ENCODE measurements around the gene RALGAPA2.

RALGAPA2 gene

DNA sequence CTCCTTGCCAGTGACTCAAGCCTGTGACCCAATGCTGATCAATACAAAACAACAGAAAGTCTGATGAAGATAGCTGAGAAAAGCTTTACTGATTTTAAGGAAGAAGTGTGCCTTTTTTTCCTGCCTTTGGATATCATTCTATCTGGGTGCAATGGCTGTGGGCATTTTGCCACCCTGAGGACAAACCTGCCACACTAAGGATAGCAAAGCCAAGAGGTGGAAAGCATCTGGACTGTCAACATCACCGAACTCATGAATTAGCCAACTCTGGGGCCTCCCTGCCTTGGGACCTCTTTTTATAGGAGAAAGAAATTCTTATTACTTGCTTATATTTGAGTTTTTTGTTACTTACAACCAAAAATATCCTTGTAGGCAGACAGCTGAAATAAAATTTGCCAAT lies 19.9 kb downstream of the RALGAPA2 start:
- ATAC-seq: no peak
- TF ChIP-seq ZFP30 (CRISPR knock-in tag; IDR thresholded peaks at IDR 0.05) (no peak), TCF4 (CRISPR knock-in tag; IDR thresholded peaks at IDR 0.05; ENCODE audit: borderline replicate concordance) (no peak), CSDC2 (CRISPR knock-in tag; IDR thresholded peaks at IDR 0.05) (no peak), ZC3H10 (CRISPR knock-in tag; IDR thresholded peaks at IDR 0.05) (no peak), ESRRG (CRISPR knock-in tag; IDR thresholded peaks at IDR 0.05) (no peak), GLIS3 (CRISPR knock-in tag; IDR thresholded peaks at IDR 0.05) (no peak), PPARA (CRISPR knock-in tag; IDR thresholded peaks at IDR 0.05; ENCODE audit: borderline replicate concordance) (no peak), ZFP3 (CRISPR knock-in tag; IDR thresholded peaks at IDR 0.05) (no peak), ISL1 (CRISPR knock-in tag; IDR thresholded peaks at IDR 0.05) (no peak)
- TF ChIP-seq, protein P1, sequence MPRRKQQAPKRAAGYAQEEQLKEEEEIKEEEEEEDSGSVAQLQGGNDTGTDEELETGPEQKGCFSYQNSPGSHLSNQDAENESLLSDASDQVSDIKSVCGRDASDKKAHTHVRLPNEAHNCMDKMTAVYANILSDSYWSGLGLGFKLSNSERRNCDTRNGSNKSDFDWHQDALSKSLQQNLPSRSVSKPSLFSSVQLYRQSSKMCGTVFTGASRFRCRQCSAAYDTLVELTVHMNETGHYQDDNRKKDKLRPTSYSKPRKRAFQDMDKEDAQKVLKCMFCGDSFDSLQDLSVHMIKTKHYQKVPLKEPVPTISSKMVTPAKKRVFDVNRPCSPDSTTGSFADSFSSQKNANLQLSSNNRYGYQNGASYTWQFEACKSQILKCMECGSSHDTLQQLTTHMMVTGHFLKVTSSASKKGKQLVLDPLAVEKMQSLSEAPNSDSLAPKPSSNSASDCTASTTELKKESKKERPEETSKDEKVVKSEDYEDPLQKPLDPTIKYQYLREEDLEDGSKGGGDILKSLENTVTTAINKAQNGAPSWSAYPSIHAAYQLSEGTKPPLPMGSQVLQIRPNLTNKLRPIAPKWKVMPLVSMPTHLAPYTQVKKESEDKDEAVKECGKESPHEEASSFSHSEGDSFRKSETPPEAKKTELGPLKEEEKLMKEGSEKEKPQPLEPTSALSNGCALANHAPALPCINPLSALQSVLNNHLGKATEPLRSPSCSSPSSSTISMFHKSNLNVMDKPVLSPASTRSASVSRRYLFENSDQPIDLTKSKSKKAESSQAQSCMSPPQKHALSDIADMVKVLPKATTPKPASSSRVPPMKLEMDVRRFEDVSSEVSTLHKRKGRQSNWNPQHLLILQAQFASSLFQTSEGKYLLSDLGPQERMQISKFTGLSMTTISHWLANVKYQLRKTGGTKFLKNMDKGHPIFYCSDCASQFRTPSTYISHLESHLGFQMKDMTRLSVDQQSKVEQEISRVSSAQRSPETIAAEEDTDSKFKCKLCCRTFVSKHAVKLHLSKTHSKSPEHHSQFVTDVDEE (CRISPR knock-in tag; IDR thresholded peaks at IDR 0.05): no peak

DNA sequence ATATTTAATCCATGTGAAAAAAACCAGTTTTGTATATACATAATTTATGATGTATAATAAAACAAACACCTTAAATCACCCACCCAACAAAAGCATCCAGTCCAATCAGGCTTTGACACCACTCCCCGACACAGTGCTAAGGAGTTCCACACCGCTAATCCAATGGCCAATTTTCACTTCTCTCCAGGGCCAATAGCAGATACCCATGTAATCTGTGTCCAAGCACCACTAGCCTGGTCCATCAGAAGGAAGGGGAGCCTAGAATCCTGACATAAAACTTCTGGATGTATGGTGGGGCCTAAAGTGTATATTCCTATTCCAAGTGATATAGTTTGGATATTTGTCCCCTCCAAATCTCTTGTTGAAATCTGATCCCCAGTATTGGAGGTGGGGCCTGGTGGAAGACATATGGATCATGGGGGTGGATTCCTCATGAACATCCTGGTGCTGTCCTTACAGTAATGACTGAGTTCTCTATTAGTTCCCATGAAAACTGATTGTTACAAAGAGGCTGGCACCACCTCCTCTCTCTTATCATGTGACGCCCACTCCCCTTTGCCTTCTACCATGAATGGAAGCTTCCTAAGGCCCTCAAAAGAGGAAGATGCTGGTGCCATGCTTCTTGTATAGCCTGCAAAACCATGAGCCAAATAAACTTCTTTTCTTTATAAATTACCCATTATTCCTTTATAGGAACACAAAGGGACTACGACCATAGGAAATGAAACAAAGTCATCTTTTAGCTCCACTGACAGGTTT lies 20.8 kb downstream of the RALGAPA2 start:
- TF ChIP-seq ZNF8 (CRISPR knock-in tag; IDR thresholded peaks at IDR 0.05): no peak
- no peak for TF ChIP-seq ZFP30 (CRISPR knock-in tag; IDR thresholded peaks at IDR 0.05)
- TF ChIP-seq, protein P2, sequence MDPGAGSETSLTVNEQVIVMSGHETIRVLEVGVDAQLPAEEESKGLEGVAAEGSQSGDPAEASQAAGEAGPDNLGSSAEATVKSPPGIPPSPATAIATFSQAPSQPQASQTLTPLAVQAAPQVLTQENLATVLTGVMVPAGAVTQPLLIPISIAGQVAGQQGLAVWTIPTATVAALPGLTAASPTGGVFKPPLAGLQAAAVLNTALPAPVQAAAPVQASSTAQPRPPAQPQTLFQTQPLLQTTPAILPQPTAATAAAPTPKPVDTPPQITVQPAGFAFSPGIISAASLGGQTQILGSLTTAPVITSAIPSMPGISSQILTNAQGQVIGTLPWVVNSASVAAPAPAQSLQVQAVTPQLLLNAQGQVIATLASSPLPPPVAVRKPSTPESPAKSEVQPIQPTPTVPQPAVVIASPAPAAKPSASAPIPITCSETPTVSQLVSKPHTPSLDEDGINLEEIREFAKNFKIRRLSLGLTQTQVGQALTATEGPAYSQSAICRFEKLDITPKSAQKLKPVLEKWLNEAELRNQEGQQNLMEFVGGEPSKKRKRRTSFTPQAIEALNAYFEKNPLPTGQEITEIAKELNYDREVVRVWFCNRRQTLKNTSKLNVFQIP (CRISPR knock-in tag; IDR thresholded peaks at IDR 0.05; ENCODE audit: borderline replicate concordance, low read depth): no peak
- no peak for TF ChIP-seq CSDC2 (CRISPR knock-in tag; IDR thresholded peaks at IDR 0.05)
- TF ChIP-seq, protein P3, sequence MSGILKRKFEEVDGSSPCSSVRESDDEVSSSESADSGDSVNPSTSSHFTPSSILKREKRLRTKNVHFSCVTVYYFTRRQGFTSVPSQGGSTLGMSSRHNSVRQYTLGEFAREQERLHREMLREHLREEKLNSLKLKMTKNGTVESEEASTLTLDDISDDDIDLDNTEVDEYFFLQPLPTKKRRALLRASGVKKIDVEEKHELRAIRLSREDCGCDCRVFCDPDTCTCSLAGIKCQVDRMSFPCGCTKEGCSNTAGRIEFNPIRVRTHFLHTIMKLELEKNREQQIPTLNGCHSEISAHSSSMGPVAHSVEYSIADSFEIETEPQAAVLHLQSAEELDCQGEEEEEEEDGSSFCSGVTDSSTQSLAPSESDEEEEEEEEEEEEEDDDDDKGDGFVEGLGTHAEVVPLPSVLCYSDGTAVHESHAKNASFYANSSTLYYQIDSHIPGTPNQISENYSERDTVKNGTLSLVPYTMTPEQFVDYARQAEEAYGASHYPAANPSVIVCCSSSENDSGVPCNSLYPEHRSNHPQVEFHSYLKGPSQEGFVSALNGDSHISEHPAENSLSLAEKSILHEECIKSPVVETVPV (CRISPR knock-in tag; IDR thresholded peaks at IDR 0.05): no peak
- TF ChIP-seq, protein P1 (CRISPR knock-in tag; IDR thresholded peaks at IDR 0.05): no peak
- TF ChIP-seq, protein P4, sequence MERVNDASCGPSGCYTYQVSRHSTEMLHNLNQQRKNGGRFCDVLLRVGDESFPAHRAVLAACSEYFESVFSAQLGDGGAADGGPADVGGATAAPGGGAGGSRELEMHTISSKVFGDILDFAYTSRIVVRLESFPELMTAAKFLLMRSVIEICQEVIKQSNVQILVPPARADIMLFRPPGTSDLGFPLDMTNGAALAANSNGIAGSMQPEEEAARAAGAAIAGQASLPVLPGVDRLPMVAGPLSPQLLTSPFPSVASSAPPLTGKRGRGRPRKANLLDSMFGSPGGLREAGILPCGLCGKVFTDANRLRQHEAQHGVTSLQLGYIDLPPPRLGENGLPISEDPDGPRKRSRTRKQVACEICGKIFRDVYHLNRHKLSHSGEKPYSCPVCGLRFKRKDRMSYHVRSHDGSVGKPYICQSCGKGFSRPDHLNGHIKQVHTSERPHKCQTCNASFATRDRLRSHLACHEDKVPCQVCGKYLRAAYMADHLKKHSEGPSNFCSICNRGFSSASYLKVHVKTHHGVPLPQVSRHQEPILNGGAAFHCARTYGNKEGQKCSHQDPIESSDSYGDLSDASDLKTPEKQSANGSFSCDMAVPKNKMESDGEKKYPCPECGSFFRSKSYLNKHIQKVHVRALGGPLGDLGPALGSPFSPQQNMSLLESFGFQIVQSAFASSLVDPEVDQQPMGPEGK (CRISPR knock-in tag; IDR thresholded peaks at IDR 0.05; ENCODE audit: borderline replicate concordance): no peak
- no peak for TF ChIP-seq ZC3H10 (CRISPR knock-in tag; IDR thresholded peaks at IDR 0.05)
- no peak for TF ChIP-seq TOX (CRISPR knock-in tag; IDR thresholded peaks at IDR 0.05; ENCODE audit: borderline replicate concordance)
- TF ChIP-seq OSR1 (CRISPR knock-in tag; IDR thresholded peaks at IDR 0.05): no peak
- no peak for TF ChIP-seq ZFP3 (CRISPR knock-in tag; IDR thresholded peaks at IDR 0.05)
- TF ChIP-seq PPARA (CRISPR knock-in tag; IDR thresholded peaks at IDR 0.05; ENCODE audit: borderline replicate concordance): no peak
- no peak for TF ChIP-seq SNAI2 (CRISPR knock-in tag; IDR thresholded peaks at IDR 0.05)
- TF ChIP-seq ZNF70 (CRISPR knock-in tag; IDR thresholded peaks at IDR 0.05): no peak
- no peak for TF ChIP-seq ARNTL (CRISPR knock-in tag; IDR thresholded peaks at IDR 0.05; ENCODE audit: borderline replicate concordance, low read depth)
- TF ChIP-seq TCF4 (CRISPR knock-in tag; IDR thresholded peaks at IDR 0.05; ENCODE audit: borderline replicate concordance): no peak
- TF ChIP-seq ESRRG (CRISPR knock-in tag; IDR thresholded peaks at IDR 0.05): no peak
- no peak for TF ChIP-seq GLIS3 (CRISPR knock-in tag; IDR thresholded peaks at IDR 0.05)
- ATAC-seq: no peak
